ENCODE results near the gene MRPL53.
"Not testable (repeated sequence)": the region's sequence is repeated elsewhere in the genome, so short reads cannot be mapped to it uniquely, and the experiment has no call there.

MRPL53 gene

DNA sequence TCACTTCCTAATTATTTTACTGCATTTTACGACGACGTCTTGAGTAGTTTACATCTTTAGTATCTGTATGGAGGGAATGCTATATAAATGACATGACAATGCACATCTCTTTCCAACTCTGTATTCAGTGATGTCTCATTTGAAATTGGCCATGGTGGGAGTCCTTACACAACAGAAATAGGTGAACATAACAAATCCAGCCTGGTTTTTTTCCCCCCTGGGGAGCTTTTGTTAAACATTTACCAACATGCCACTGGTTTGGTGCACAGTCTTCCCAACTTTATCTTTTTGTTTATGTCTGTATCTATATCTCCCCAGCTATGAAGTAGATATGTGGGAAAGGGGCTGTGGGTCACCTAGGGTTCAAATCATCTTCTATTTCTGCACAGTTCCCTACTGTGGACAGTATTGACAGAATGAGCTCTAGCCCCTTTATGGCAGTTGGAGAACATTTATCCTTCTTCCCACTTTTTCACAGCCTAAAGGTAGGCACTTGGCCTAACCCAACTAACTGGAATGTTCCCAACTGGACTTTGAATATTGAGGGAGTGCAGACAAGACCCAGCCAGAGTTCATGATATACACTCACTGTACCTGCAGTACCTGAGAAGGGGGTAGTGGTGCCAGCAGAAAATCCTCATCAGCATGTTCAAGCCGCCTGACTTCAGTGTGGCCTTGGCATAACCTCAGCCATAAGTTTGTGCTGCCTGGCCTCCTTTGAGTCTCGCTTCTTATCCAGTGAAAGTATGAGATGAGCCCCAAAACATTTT is 25.1 kb downstream of the MRPL53 start:
- DNase-seq = no peak

DNA sequence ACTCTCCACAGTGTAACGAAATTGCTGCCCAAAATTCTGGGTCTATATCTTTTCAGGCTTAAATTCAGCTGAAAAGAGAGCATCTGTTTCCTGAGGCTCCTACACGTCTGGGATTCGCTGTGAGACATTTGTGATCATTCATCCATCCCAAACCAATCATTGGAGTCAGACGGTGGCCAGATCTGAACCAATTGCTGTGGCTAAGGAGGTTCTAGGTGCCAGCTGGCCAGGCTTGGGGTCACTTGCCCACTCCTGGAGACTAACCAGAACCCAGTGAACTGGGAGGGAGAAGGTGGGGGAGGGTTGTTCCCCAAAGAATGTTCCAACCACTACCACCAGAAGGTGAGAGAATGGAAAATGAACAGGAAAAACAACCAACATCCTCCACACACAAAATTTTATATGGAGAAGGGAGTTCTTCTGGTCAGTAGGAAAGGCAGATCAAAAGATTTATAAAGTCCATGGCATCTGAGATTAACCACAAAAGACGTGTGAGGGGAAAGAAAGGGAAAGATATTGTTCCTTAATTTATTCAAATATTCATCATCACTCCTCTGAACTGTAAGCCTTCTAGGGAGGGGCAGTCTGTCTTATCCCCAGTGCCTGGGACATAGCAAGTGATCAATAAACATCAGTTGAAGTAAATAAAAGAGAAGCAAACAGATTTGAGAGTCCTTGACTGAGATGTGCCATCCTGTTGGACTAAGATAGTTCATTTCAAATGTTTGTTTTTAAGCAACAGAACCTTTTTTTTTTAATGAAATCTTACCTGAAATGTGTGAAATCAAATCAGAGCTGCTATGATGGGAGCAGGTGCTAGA is 27.8 kb downstream of the MRPL53 start:
- no peak for DNase-seq

DNA sequence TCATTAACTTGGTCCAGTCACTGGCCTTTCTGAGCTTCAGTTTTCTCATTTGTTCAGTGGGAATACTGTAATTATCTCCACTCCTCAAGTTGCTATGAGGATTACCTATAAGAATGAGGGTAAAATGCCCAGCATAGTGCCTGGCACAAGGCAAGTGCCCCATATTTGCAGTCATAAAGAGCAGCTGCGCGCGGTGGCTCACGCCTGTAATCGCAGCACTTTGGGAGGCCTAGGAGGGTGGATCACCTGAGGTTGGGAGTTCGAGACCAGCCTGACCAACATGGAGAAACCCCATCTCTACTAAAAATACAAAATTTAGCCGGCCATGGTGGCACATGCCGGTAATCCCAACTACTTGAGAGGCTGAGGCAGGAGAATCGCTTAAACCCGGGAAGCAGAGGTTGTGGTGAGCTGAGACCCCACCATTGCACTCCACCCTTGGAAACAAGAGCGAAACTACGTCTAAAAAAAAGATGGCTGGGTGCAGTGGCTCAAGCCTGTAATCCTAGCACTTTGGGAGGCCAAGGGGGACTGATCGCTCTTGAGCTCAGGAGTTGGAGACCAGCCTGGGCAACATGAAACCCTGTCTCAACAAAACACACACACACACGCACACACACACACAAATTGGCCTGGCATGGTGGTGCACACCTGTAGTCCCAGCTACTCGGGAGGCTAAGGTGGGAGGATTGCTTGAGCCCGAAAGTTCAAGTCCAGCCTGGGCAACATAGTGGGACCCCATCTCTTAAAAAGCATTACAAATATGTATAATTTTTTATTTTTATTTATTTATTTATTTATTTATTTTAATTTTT is 29.8 kb downstream of the MRPL53 start:
- not testable (repeated sequence) for DNase-seq

DNA sequence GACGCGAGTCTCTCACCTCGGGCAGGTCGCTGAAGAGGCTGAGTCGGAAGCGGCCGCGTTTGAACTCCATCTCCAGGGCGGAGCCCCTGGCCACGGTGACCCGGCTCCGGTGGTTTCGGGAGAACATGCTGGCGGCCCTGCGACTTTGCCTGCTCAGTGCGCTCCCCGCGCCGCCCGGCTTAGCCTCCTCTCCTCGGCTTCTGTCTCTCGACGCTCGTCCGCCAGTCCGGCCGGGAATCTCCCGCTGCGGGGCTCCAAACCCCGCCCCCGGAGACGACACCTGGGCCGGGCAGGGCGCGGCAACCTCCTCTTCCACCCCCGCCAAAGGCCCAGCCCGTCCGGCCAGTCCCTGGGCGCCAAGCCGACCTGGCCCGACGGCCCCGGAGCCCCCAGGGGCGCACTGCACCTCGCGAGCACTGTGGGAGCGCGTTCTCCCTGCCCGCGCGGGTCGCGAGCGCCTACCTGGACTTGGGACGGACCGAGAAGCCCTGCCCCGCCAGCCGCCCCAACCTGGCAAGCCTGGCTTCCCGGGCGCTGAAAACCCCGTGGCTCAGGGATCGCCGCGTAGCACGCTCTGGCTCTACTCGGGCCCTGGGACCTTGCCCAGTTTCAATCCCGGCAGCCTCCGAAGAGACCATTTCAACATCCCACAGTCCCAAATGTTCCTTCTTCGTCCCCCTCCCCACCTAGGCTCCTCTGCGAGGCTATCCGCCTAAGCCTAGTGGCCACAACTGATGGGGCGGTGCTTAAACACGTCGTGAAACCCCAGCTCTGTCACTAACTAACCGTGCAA is 30.6 kb downstream of the MRPL53 start, which contains the start of gene RTKN:
Gene RTKN (minus strand): TSS at position 248 of the 793 bp plus-strand sequence. CDS start 121 bp downstream, at position 127.
- no peak for DNase-seq

DNA sequence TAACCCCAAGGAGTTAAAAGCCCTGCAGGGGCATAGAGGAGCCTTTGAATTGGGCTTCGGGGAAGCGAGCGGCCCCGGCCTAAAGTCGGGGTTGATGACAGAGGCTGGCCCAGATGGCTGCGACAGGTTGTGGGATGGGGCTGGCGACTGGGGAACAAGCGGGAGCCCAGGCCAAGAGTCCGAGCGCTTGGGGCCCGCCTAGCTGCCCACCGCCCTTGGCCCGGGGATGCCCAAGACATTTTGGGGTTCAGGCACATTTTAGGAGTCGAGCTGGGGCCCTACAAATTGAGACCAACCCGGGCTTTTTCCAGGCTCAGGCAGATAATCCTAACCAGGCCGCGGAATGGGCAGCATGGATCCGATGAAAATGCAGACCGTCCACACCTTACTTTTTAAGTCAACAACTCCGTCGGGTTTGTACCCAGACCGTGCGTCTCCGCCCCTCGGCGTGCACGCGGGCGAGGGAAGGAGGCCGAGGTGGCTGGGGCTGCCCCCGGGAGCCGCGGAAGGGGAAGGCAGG is 31.2 kb downstream of the MRPL53 start:
- no peak for DNase-seq

DNA sequence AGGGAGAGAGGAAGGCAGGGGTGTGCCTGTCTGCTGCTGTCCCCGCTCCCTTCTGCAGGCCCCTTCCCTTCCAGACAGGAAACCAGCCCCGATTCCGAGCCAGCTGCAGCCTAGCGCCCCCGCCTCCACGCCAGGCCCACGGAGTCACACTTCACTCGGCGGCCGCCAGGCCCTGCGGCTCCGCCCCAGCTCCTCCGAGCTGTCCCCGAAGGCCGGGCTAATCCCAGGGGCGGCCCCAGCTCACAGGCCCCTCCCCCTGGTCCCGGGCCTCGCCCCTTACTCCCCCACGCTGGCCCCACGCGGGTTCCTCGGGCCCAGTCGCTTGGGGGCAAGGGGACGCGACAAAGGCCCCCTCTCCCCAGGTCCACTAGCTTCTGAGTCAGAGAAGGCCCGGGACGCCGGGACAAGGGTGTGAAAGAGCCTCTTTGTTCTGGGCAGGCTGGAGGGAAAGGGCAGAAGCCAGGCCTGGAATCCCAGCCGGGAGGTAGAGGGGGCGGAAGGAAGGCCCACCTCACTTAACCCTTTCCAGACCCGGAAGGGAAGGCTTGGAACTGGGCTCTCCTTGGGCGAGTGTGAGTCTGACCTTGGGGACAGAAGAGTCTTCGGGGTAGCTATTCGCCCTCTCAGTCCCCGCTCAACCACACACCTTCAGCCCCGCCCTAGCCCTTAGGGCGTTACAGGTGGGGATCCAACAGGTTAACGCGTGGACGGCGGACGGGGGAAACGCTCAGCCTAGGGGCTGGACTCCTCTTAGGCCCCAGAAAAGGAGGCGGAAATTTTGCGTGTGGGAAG is 31.9 kb downstream of the MRPL53 start:
- peak; percentile 92 for DNase-seq

DNA sequence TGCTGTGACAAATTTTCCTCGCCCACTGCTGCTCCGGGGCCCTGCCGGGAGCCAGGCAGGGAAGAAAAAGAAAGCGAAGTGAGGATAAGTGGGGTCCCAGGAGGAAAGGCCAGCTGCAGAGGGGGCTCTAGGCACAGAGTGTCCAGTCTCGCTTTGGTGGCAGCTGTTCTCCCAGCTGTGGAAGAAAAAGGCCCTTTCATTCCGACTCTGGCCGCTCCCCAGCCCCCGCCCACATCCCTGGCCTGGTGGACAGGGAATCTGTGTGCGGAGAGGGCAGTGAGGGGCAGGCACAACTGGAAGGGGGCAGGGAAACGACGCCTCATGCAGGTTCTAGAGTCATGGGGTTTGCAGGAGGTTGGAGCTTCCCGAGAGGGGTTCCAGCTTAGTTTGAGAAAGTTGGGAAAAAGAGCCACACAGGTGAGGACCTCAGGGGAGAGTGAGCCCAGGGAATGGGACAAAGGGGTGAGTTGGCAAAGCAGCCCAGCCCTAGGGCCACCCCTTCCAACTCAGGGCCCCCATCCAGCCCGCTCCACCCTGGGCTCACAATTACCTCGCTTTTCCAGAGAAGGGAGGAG is 32.6 kb downstream of the MRPL53 start:
- no peak for DNase-seq

DNA sequence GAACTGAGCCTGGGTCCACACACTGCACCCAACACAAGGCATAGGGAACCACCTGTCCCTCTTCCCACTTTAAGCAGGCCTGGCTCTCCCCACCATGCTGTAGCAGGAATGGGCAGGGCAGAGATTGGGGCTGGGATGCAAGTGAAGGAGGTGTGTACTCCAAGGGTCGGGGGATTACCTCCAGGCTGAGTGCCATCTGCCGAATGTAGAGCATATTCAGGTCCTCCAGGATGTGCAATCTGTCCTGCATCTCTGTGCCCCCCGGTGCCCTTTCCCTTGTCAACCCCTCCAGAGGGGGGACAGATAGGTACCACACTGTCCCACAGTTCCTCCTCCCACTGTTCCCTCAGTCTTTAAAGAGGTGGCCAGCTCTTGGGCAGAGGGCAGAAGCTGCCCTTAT is 33.1 kb downstream of the MRPL53 start:
- no peak for DNase-seq

DNA sequence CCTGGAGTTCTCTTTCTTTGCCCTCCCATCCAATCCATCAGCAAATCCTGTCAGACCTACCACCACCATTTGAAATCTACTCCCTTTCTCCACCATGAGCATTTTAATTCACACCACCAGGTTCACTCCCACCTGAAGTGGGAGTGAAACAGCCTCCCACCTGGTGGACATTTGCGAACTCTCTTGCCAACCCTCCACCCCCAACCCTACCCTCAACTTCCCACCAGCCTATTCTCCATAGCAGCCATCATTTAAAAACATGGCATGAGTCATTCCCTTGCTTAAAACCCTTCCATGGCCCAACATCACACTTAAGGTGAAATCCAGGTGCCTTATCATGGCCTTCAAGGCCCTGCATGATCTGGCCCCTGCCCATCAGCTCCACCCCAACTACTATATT is 34.2 kb downstream of the MRPL53 start:
- DNase-seq = no peak

DNA sequence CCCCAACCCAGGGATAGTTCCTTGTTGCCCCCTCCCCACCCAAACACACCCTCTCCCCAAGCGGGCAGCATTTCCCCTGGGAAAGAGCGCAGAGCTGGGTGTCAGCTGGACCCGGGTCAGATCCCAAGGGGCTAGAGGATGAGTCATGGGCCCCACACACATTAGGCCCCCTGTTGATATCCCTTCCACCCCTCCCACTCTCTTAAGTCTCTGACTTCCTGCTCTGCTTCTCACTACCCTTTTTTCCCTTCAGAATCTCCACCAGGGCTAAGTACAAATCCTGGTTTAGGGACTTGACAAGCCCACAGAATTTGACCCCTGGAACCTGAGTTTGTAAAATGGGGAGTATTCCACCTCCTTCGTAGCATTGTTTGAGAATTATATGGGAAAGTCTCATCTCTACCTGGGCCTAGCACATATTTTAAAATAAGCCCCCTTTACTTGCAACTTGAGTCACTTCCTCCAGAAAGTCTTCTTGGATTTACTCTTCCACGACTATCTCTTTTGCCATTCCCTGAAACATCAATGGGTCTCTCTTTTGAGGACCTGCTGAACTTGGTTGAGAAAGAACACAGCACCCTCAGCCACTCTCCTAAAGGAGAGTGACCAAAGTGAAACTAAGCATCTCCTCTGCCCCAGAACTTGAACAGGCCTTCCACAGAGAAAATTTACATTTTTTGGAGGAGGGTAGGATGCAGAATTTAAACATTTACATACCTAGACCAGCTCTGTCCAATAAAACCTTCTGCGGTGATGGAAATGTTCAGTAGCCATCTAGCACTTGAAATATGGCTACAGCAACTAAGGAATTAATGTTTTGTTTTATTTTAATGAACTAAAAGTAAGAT is 35.4 kb downstream of the MRPL53 start:
- DNase-seq = no peak

DNA sequence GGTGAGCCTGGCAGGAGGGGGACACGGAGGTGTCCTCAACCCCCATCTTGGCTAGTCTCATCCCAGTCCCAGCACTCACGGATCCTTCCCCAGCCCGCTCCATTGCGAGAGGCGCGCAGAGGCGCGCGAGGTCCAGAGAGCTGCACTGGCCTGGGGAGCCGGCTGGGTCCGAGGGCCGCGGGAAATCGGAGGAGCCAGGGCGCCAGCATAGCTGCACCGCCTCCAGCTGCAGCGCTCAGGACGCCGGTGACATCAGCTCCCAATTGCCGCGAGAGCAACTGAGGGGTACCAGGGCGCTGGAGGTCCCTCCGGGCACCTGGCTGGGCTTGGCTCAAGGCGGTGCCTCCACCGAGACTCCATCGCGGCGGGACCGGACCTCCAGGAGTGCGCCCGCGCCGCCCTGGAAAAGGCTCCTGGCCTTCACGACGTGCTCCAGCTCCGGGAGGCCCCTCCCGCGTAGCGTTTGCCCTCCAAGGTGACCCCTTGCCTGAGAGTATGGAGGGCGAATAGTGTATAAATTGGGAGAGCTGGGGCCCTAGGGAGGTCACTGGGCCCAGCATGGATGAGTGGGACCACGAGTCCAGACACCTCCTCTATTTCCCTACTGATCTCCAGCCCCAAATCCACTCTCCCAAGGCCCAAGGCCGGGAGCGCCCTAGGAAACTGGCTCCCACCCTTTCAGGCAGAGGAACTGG is 36.2 kb downstream of the MRPL53 start:
- no peak for DNase-seq

DNA sequence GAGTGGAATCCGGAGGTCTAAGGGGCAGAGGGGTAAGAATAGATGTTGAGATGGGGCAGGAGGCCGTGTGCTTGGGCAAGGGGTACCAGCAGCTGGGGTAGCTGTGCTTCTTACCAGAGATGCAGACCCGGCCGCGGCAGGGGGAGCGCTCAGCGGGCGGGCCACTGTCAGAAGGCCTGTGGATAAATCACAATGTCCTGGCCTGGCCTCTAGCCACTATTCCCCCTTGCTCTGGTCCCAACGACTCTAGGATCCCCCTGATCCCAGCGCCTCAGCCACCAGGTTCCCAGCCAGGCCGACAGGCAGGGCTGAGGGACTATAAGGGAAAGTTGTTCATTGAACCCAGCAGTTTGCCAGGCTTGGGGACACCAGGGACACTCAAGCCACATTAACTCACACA is 42.0 kb downstream of the MRPL53 start:
- no peak for DNase-seq

DNA sequence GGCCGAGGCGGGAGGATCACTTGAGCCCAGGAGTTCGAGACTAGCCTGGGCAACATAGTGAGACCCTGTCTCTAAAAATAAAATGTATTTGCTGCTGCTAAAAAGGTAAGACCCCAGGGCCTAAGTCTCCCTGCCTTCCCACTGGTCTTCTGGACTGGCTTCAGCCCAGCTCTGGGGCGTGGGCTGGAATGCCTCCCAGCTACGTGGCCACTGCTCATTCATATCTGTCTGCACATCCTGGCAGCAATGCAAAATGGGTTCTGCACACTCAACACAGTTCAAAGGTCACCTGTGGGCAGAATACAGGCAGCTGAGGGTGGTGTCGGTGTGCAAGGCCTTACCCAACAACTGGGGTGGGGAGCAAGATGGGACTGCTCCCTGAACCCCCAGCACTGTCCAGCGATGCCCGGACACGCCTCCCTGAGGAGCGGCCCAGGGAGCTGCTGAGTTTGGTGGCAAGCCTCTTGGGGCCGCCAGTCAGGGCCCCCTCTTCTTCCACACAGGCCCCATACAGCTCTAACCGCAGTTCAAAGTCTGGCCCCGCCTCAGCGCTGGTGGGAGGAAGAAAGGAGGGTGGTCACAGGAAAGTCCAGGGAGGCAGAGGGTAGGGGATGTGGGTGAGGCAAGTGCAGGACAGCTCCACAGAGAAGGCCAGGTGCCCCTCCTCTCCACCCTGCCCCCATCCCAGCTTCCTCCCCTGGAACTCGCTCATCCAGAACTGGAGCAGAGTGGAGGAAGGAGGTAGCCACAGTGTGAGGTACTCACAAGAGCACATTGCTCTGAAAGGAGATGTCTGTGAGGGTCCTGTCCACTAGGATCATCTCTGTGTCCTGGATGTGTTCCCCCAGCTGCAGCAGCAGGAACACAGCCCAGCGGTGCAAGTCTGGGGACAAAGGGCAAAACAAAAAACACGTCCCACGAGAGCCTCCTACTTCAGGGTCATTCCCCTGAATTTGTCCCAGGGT is 42.7 kb downstream of the MRPL53 start:
- no peak for DNase-seq

DNA sequence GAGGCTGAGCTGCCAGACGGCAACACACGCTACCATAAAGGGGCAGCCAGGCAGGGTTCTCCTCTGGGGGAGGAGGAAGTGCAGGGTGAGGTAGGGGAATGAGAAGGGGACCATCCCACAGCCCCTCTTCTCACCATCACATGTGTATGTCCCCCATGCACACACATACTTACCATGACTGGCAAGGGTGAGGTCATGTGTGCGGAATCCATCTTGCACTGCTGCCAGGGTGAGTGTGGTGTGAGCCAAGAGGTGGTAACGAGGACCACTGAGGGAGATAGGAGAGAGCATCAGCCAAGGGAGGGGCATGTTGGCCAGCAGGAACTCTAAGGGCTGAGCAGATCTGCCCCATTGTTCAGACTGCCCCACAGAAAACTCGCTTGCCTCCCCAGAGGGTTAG is 43.8 kb downstream of the MRPL53 start:
- DNase-seq = no peak

DNA sequence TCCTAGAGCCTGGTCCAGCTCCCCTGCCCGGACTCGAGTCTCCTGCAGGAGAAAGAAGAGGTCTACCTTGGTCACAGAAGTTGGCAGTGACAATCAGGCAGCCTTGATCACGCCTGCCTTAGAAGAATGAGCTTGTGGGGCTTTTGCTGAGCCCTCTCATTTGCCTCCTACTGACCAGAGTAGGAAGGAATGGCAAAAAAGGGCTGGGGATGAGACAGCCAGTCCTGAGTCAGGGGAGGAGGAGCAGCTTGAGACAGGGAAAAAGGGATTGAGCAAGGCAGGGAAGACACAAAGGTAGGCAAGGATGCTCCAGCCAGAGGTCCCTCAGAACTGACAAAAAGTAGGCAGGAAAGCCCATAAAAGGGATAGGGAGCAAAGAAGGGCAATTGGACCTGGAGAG is 44.9 kb downstream of the MRPL53 start:
- DNase-seq = no peak

DNA sequence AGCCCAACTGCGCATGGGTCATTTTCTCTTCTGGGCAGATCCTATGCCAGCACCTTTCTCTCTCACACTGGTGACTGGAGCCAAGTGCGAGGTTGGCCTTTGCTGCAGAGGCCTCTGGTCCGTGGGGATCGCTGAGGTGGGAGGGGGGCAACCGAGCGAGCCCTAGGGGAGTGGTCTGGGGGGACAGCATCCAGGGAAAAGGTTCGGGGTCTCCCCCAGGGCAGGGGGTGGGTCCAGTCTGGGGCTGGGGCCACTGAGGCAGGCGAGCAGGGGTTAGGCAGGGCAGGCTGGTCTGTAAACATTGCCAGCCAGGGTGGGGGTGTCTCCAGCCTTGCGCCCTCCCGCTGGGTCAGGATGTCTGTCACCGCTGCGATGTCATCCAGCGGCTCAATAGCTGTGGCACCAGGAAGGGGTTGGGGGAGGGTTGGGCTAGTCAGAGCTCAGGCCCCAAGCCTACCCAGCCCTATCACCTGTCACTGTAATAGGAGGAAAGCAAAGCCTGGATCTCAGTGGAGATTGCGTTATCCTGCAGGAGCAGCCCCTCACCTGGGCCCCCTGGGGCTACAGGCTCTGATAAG is 46.2 kb downstream of the MRPL53 start:
- no peak for DNase-seq

DNA sequence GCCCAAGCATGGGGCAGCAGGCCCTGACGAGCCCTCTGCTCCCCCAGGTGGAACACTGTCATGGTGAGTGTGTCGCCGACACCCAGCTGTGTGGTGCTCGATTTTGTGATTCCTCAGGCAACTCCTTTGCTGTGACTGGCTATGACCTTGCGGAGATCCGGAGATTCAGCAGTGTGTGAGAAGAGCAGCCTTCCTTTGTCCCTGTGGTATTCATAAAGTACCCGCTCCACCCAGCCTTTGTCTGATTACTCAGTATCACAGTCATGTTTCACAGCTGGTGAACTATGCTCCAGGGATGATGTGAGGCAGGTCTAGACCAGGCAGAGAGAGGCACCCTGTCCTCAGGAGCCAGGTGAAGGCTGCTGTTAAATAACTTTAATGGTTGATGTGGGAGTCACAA is 47.0 kb downstream of the MRPL53 start:
- no peak for DNase-seq

DNA sequence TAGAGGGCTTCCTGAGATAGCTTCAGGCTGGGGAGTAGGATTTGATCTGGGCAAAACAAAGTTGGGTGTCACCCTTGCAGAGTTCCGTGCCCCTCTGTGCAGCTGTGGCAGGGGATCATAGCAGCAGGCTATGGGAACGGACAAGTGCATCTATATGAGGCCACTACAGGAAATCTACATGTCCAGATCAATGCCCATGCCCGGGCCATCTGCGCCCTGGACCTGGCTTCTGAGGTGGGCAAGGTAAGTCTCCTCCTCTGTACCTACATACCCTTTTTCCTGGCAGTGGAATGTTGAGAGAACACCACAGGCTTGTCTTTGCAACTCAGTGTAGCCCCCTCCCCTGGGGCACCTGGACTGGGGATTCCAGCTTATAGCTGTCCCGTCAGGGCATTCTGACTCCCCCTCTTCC is 47.5 kb downstream of the MRPL53 start:
- DNase-seq = no peak
